ENCODE data around the gene OTOG. TPM values are rescaled to one million over a fixed set of nuclear protein-coding genes. Genes with fewer than 3 reads are reported as not detected.

Gene OTOG
- total RNA-seq, 1 donor from 2014 or later, result not detected

DNA sequence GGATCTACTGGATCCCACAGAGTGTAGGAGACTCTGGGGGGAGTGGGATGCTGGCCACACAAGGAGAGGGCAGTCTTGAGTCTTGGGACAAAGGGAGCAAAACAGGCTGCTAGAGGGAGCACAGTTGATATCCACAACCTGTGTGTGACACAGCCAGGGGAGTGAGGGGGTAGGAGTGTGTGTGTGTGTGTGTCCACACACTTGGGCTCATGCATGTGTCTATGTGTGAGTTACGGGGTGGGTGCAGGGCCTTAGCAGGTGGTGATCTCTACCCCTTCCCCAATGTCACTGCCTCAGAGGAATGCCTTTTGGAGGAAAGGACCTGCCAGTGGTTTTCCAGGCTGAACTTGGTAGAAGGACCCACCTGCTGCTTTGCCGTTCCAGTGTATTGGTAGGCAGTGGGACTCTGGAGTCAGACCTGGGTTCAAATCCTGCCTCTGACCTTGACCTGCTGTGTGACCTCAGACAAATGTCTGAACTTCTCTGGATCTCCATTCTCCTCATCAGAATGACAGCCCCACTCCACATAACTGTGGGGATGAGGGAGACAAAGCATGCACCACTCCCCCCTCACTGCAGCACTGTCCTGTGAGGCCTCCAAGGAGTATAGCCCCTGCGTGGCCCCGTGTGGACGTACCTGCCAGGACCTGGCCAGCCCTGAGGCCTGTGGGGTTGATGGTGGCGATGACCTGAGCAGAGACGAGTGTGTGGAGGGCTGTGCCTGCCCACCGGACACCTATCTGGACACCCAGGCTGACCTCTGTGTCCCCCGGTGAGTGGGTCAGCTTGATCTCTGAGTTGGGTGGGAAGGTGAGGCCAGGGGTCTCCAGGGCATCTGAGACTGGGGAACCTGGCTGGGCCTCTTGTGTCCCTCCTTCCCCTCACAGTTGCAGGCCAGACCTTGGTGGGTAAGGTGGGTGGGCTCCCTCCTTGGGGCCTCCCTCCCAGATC, 27.4 kb downstream of the OTOG start:
- Histone ChIP-seq H3K27ac (no peak overlapping the region), H3K4me1 (no peaks in the 10 kb centered on the region), H3K27me3 (no peaks in the 10 kb centered on the region), H3K36me3 (no peaks in the 10 kb centered on the region), H3K4me3 (no peak overlapping the region), H3K9me3 (no peaks in the 10 kb centered on the region)
- intact Hi-C loops (cut with DNase I), result no loop called here
- DNase-seq (ENCODE audit: low spot score in 2 of 2), result no peak
- TF ChIP-seq, protein P1, sequence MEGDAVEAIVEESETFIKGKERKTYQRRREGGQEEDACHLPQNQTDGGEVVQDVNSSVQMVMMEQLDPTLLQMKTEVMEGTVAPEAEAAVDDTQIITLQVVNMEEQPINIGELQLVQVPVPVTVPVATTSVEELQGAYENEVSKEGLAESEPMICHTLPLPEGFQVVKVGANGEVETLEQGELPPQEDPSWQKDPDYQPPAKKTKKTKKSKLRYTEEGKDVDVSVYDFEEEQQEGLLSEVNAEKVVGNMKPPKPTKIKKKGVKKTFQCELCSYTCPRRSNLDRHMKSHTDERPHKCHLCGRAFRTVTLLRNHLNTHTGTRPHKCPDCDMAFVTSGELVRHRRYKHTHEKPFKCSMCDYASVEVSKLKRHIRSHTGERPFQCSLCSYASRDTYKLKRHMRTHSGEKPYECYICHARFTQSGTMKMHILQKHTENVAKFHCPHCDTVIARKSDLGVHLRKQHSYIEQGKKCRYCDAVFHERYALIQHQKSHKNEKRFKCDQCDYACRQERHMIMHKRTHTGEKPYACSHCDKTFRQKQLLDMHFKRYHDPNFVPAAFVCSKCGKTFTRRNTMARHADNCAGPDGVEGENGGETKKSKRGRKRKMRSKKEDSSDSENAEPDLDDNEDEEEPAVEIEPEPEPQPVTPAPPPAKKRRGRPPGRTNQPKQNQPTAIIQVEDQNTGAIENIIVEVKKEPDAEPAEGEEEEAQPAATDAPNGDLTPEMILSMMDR (IDR thresholded peaks at IDR 0.05), result no peak

DNA sequence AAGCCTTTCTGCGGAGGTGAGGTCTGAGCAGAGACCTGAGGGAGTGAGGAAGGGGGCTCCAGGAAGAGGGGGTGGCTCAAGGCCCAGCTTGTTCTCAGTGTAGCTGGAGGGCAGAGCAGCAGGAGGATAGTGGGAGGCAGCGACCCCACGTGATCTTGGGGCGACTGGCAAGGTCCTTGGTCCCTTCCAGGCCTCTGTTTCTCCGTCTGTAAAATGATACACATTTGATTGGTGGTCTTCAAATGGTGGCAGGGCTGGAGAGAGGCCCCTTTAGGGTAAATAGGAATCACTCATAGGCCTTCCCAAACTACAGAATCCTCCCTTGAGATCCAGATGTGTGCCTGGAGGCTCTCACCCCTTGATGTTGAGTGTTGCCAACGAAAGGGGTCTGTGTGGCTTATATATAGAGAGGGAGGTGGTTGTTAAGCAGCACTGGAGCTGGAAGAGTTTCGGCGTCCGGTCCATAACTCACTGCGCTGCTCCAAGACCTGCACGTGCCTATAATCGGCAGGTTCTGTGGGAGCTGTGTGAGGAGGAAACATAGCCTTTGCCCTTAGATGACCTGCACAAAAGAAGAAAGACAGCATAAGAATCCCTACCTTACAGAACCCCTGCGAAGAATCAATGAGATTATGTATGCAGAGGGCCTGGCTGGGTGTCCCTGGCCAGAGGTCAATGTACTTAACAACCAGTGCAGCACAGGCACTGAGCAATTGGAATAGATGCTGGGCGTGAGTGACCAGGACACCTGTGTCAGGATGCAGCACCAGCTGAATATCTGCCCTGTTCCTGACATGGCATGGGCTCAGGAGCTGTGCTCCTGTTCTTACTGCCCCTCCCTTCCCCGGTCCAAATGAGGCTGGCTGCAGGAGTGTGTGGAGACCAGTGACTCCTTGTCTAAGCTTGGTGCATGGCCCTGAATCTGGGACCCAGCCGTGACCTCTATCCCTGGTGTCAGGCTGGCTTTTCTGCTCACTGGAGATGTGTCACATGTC, 28.7 kb downstream of the OTOG start:
- Histone ChIP-seq H3K4me3 (no peak overlapping the region), H3K9me3 (no peaks in the 10 kb centered on the region), H3K27ac (no peak overlapping the region), H3K36me3 (no peaks in the 10 kb centered on the region), H3K27me3 (no peaks in the 10 kb centered on the region), H3K4me1 (no peaks in the 10 kb centered on the region)
- DNase-seq (ENCODE audit: low spot score in 2 of 2), result peak in 1 of 2 donors; percentile 44
- TF ChIP-seq, protein P1 (IDR thresholded peaks at IDR 0.05), result no peak
- intact Hi-C loops (cut with DNase I), result no loop called here

- H3K27ac ChIP-seq, result no peak overlapping the region
- H3K27me3 ChIP-seq, result no peaks in the 10 kb centered on the region
- TF ChIP-seq, protein P1 (IDR thresholded peaks at IDR 0.05), result no peak
- no peaks in the 10 kb centered on the region for H3K9me3 ChIP-seq
- H3K4me1 ChIP-seq, result no peaks in the 10 kb centered on the region
- DNase-seq (ENCODE audit: low spot score in 2 of 2), result peak in 1 of 2 donors; percentile 53
- H3K4me3 ChIP-seq, result no peak overlapping the region
- intact Hi-C loops (cut with DNase I), result no loop called here
- H3K36me3 ChIP-seq, result no peaks in the 10 kb centered on the region
Observed at GRCh38 chr11:17578296-17578695, 31.2 kb downstream of the OTOG start.

GRCh38 chr11:17578958-17579357, 31.9 kb downstream of the OTOG start:
- no peaks in the 10 kb centered on the region for H3K27me3 ChIP-seq
- H3K36me3 ChIP-seq, result no peaks in the 10 kb centered on the region
- H3K4me1 ChIP-seq, result no peaks in the 10 kb centered on the region
- TF ChIP-seq, protein P1 (IDR thresholded peaks at IDR 0.05), result no peak
- intact Hi-C loops (cut with DNase I), result no loop called here
- no peak overlapping the region for H3K27ac ChIP-seq
- H3K4me3 ChIP-seq, result no peak overlapping the region
- no peak for DNase-seq (ENCODE audit: low spot score in 2 of 2)
- no peaks in the 10 kb centered on the region for H3K9me3 ChIP-seq

DNA sequence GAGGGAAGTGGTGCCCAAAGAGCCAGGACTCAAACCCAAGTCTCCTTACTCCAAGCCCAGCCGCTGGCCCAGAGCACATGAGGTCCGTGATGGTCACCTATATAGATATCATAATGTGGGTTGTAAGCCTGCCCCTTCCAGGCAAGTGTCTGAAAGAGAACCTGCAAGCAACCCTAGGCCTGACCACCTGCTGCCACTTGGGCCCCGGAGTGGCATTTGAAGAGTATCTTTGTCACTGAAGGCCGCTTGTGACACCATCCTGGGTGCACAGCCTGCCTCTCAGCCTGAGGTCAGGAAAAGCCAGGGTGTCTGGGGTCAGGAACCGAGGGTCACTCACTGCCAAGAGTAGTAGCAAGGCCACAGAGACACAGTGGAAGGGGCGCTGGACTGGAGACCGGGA, 32.4 kb downstream of the OTOG start:
- Histone ChIP-seq H3K4me3 (no peak overlapping the region), H3K36me3 (no peaks in the 10 kb centered on the region), H3K9me3 (no peaks in the 10 kb centered on the region), H3K27ac (no peak overlapping the region), H3K4me1 (no peaks in the 10 kb centered on the region), H3K27me3 (no peaks in the 10 kb centered on the region)
- intact Hi-C loops (cut with DNase I), result no loop called here
- TF ChIP-seq, protein P1 (IDR thresholded peaks at IDR 0.05), result no peak
- DNase-seq (ENCODE audit: low spot score in 2 of 2), result no peak

Measured in ascending aorta (tissue), 2 donors.